Measurements from ENCODE around the gene IPPK.

Gene IPPK

GRCh38 chr9:92669890-92670708, at the start of gene IPPK:
TSS of gene IPPK (minus strand) at chr9:92670131. CDS start at chr9:92669988, 143 bp downstream.
- DNase-seq (ENCODE audit: low read depth in 1 of 2, low spot score in 1 of 2): peak; percentile 93 to 97

DNA sequence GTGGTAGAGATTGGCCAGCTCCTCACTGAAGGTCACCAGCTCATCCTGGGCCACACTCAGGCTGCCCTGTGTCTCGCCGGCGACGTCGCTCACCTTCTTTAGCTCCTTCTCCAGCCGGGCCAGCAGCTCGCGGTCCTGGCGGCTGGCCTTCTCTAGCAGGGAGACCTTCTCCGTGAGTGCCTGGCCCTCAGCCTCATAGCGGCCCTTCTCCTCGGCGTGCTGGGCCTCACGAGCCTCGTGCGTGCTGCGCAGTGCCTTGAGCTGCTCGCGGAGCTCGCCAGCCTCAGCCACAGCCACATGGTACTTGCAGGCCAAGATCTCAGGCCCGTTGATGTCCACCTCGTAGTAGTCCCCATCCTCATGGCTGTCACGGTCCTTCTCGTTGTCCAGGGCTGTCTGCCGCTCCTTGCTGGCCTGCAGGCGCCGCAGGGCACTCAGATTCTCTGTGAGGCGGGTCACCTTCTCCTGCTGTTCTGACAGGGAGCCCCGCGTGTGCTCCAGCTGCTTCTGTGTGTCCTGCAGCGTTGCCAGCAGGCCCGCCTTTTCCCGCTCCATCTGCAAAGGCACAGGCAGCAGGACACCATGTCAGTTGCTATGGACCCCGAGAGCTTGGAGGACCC, 49.2 kb upstream of the IPPK start:
- no peak for DNase-seq (ENCODE audit: low read depth in 1 of 2, low spot score in 1 of 2)

- DNase-seq (ENCODE audit: low read depth in 1 of 2, low spot score in 1 of 2): no peak
Measured at GRCh38 chr9:92718086-92719001, 48.4 kb upstream of the IPPK start.

- no peak for DNase-seq (ENCODE audit: low read depth in 1 of 2, low spot score in 1 of 2)
Measured at GRCh38 chr9:92717201-92718085, 47.5 kb upstream of the IPPK start.

GRCh38 chr9:92716557-92716956, 46.6 kb upstream of the IPPK start:
- DNase-seq (ENCODE audit: low read depth in 1 of 2, low spot score in 1 of 2): peak; percentile 63 to 77

DNA sequence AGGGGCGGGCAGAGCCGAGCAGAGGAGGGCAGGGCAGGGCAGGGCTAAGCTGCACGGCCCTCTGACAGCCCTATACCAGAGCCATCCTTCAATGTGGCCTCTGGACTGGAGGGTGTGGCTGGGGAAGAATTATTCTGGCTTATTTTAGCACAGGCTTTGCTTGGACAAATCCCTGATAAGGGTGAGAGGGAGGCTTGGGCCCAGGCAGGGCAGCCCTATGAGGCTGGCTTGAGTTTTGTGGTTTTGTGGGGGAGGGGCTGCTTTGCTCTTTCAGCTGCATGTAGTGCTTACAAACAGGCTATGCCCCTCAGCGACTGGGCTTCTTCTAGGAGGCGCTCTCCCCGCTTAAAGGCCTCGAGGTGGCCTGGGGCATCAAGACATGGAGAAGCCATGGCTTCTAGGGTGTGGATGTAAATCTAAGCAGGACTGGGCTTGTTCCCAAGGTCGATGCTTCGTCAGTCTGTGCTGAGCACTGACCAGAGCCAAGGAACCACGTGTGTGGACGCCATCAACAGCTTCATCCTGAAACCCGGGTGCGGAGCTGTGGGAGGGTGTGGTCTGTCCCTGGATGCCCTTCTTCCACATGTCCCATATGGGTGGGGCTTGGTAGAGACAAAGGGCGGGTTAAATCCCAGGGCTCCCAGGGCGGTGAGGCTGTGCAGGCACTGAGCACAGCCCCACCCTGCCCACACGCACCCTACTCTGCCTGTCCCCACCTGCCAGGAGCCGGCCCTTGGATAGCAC, 45.7 kb upstream of the IPPK start:
- DNase-seq (ENCODE audit: low read depth in 1 of 2, low spot score in 1 of 2): no peak

DNA sequence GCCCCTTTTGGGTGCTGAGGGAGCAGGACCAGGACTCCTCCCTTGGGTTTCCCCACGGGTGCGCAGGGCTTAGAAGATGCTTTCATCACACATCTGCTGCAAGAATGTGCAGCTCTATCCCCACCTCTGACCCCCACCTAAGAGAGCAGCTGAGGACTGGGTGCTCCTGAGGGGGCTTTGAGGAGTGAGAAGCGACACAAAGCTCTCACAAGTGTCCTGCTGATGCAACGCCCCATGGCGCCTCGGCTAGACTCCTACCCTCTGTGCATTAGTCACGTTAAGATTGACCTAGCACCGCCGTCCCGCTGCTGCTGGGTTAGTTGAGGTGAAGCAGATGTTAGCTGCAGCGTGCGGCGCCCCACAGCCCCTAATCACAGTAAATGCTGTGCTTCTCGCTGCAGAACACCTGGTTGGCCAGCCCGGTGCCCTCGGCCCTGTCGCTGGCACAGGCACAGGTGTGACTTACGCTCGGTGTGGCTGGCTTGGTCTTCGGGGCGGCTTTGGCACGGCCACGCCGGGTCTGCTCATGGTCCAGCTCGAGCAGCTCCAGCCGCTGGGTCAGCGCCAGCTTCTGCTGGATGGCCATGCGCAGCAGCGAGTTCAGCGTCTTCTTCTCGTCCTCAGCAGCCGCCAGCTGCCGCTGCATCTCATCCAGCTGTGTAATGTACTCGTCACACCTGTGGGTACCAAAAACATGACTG, 45.0 kb upstream of the IPPK start:
- DNase-seq (ENCODE audit: low read depth in 1 of 2, low spot score in 1 of 2): no peak

GRCh38 chr9:92714016-92714415, 44.1 kb upstream of the IPPK start:
- no peak for DNase-seq (ENCODE audit: low read depth in 1 of 2, low spot score in 1 of 2)

- no peak for DNase-seq (ENCODE audit: low read depth in 1 of 2, low spot score in 1 of 2)
Measured at GRCh38 chr9:92713528-92713927, 43.6 kb upstream of the IPPK start.

GRCh38 chr9:92712767-92713166, 42.8 kb upstream of the IPPK start:
- DNase-seq (ENCODE audit: low read depth in 1 of 2, low spot score in 1 of 2): no peak

DNA sequence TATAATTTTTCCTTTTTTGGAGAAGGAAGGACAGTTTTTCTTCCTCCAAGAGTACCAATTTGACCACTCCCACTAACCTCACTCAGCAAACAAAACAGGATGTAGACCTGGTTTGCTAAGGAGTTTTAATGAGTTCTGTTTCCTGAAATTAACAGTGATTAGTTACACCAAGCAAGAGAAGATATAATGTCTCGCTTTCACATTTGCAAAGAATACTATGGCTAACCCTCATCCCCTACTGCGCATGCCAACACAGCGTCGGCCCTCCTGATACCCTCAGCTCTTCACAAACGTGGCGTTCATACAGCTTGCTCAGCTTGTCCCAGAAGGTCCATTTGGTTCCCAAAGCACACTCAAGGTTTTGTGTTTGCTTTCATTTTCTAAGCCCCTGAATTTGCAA, 41.9 kb upstream of the IPPK start:
- no peak for DNase-seq (ENCODE audit: low read depth in 1 of 2, low spot score in 1 of 2)

DNA sequence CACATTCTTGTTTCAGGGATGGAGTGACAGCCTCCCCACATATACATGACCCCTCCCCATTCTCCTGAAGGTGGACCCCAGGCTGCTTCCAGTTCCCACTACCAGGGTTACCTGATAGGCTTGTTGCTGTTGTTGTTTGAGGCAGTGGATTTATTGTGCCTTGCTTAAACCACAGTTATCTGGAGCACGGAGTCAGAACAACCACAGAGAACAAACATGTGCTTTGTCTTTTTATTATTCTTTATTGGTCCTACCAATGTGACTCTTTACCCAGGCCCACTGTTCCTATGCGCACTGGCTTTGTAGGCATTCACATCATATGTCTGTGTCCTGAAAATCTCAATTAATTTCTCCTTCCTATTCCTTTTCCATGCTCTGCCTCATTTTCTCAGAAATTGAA, 41.2 kb upstream of the IPPK start:
- DNase-seq (ENCODE audit: low read depth in 1 of 2, low spot score in 1 of 2): no peak

DNA sequence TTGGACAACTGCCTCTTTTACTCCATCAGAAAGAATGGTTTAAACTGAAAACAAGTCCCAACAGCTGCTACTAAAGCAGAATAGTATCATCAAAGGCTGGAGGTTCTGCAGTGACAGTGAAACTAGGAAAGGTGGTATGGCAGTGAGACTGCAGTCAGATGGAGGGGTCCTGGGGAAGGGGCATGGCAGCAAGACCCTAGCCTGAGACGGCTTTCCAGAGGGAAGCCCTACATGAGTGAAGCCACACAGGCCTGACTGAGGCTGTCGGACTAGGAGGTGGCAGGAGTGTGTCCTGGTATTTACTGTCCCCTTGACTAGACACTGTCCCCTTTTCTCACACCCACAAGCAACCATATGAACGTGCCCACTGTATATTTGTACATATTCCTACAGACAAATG, 40.4 kb upstream of the IPPK start:
- DNase-seq (ENCODE audit: low read depth in 1 of 2, low spot score in 1 of 2): no peak

DNA sequence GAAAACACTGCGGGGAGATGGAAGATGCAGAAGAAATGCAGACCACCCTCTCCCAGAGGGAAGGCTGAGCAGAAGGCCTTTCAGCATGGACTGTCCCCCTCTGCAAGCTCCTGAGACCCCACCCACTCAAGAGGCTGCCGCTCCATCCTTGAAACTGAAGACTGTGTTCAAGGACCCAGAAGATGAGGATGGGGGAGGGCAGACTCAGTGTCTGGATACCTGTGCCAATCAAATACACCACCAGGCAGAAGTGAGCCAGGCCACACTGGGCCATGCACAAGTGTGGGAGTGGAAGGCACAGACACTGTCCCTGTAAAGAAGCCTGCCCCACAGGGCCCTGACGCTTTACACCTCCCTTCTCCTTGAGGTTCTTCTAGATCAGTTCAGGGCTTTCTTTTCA, 40.0 kb upstream of the IPPK start:
- no peak for DNase-seq (ENCODE audit: low read depth in 1 of 2, low spot score in 1 of 2)

- DNase-seq (ENCODE audit: low read depth in 1 of 2, low spot score in 1 of 2): no peak
Measured at GRCh38 chr9:92709240-92709639, 39.3 kb upstream of the IPPK start.

DNA sequence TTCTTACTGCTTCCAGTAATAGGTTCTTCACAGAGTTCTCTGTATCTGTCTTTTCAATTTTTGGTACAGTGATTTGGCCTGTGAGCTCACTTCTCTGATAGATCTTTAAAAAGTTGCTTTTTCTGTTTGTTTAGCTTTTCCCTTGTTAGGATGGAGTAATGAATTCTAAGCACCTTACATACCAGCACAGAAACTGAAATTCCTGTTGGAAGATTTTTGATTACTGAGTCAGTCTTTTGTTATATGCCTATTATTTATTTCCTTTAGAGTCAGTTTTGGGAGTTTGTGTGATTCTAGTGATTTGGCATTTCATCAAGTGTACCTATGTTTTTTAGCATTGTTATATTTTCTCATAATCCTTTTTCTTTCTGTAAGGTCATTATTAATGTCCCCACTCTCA, 37.6 kb upstream of the IPPK start:
- no peak for DNase-seq (ENCODE audit: low read depth in 1 of 2, low spot score in 1 of 2)

DNA sequence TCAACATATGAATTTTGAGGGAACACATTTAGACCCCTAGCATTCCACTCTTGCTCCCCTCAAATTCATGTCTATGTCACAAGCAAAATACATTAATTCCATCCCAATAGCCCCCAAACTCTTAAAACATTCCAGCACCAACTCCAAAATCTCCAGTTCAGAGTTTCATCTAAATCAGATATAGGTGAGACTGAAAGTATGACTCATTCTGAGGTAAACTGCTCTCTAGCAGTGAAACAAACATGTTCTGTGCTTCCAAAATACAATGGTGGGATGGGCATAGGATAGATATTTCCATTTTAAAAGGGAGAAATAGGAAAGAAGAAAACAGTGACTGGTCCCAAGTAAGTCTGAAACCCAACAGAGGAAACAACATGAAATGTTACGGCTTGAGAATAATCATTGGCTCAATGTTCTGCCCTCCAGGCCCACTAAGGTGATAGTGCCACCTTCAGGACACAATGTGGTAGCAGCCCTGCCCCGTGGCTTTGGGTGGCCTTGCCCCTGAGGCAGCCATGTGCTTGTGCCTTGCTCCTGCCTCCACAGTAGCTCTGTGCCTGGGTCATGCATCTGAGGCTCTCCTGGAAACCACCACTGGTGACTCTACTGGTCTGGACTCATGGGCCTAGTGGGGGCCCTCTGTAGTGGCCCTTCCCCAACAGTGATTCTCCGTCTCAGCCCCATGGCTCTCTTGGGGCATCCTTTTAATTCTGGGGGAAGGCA, 36.4 kb upstream of the IPPK start:
- no peak for DNase-seq (ENCODE audit: low read depth in 1 of 2, low spot score in 1 of 2)

DNA sequence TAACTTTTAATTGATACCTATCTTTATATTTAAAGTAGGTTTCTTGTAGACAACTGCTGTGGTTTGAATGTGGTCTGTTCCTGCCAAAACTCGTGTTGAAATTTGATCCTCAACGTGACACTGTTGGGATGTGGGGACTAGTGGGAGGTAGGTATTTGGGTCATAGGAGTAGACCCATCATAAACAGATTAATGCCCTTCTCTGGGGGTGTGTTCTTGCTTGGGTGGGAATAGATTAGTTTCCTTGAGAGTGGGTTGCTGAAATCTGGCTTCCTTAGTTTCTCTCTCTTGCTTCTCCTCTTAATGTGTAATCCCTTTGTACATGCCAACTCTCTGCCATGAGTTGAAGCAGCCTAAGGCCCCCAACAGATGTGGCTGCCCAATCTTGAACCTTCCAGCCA, 34.6 kb upstream of the IPPK start:
- no peak for DNase-seq (ENCODE audit: low read depth in 1 of 2, low spot score in 1 of 2)

DNA sequence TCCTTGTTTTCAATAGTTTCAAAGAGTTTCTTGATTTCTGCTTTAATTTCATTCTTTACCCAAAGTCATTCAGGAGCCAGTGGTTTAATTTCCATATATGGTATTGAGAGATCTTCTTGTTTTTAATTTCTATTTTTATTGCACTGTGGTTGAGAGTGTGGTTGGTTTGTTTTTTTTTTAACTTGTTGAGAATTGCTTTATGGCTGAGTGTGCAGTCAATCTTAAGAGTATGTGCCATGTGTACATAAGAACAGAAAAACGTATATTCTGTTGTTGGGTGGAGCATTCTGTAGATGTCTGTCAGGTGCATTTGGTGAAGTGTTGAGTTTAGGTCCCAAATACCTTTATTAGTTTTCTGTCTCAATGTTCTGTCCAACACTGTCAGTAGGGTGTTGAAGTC, 26.7 kb upstream of the IPPK start:
- DNase-seq (ENCODE audit: low read depth in 1 of 2, low spot score in 1 of 2): no peak
